Testis (tissue), 3 donors: ENCODE data around the gene TFB2M. TPM values are rescaled to one million over a fixed set of nuclear protein-coding genes. Genes with fewer than 3 reads are reported as not detected.
"Not testable (repeated sequence)": the region's sequence is repeated elsewhere in the genome, so short reads cannot be mapped to it uniquely, and the experiment has no call there.

Experiments used
- DNase-seq: peaks from one replicate; pipeline ENCODE4 v3.0.0-alpha.2; 2019
- H3K27ac ChIP-seq, 2 donors: fragments of 200-600 bp; sonication (generic); one replicate each; pipeline ENCODE4 v1.5.1; 2019
- H3K27me3 ChIP-seq: fragments of 200-600 bp; sonication (generic); one replicate; pipeline ENCODE4 v1.5.1; 2019
- H3K36me3 ChIP-seq: fragments of 200-600 bp; sonication (generic); one replicate; pipeline ENCODE4 v1.5.1; 2017; ENCODE audit warnings: low read depth; ENCODE audit errors: missing control alignments
- H3K4me1 ChIP-seq: fragments of 200-600 bp; sonication (generic); one replicate; pipeline ENCODE4 v1.5.1; 2019
- H3K4me3 ChIP-seq, 2 donors: fragments of 200-600 bp; sonication (generic); one replicate each; pipeline ENCODE4 v1.5.1; 2017 to 2019
- H3K9me3 ChIP-seq: fragments of 200-600 bp; sonication (generic); one replicate; pipeline ENCODE4 v1.5.1; 2017
- POLR2A ChIP-seq: fragments of 450-650 bp; IDR thresholded peaks from one replicate; pipeline ENCODE4 v1.6.1; 2017; ENCODE audit warnings: antibody characterized with exemption, mild to moderate bottlenecking, moderate library complexity
- WGBS, 2 donors: methylation state at CpG; one replicate each; pipeline ENCODE4 v1.1.5; 2018; 5-methylcytosine and 5-hydroxymethylcytosine counted together
- intact Hi-C: fragments of 100-400 bp; cut with DNase I; formaldehyde crosslinking; loops from one replicate; pipeline ENCODE4 v1.15.1; 2023; ENCODE audit warnings: low total_unique reads
- polyA plus RNA-seq: library from polyadenylated mRNA; stranded (reverse); fragments of 350-450 nt; fragmentation: Illumina TruSeq; extraction: RNeasy Lipid Tissue Mini Kit (QIAGEN cat#74804); gene quantifications from one replicate; pipeline ENCODE4 v1.2.3, GENCODE V29; 2014; ENCODE audit warnings: low read depth, low replicate concordance; ENCODE audit not compliant: insufficient read depth
- total RNA-seq, 2 donors: library from RNA; depleted of rRNA; stranded (reverse); fragments of >200 nt; gene quantifications; one replicate each; pipeline ENCODE4 v1.2.3, GENCODE V29; 2016
- TF ChIP-seq, protein P1 (sequence below), 3 experiments: fragments of 450-650 bp in 2 of 3; fragments of 200-600 bp in 1 of 3; sonication (generic) in 1 of 3; IDR thresholded peaks; one replicate each; pipeline ENCODE4 v1.5.1; 2016 to 2019; ENCODE audit warnings: antibody characterized with exemption in 3 of 3, mild to moderate bottlenecking in 2 of 3, moderate library complexity in 1 of 3

TFB2M gene
- total and polyA plus RNA-seq, 3 donors from 2014 or later = 15.7 to 20.0 (median 19.8) TPM

DNA sequence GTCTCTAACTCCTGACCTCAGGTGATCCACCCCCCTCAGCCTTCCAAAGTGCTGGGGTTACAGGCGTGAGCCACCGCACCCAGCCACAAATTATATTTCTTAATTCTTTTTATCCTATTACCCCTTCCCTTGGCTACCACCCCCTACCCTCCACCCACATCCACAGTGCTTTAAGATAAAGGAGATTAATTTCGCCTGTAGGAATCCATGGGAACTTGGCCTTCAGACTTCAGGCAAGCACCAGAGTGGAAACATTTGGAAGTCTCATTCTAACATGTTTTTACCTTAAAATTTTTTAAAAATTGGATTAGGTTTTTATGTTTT, 10.6 kb upstream of the TFB2M start:
- no peak for DNase-seq
- intact Hi-C loops = no loop called here
- Histone ChIP-seq H3K9me3 (no peaks in the 10 kb centered on the region), H3K4me1 (peaks cover 46% of the 10 kb centered on the region), H3K27me3 (no peaks in the 10 kb centered on the region), H3K36me3 (no peaks in the 10 kb centered on the region), H3K4me3 (no peak overlapping the region), H3K27ac (peak overlapping the region; percentile 67)
- WGBS, 2 donors = 56 to 65% methylated on average over 3 of the region's 3 CpGs
- TF ChIP-seq, protein P1, sequence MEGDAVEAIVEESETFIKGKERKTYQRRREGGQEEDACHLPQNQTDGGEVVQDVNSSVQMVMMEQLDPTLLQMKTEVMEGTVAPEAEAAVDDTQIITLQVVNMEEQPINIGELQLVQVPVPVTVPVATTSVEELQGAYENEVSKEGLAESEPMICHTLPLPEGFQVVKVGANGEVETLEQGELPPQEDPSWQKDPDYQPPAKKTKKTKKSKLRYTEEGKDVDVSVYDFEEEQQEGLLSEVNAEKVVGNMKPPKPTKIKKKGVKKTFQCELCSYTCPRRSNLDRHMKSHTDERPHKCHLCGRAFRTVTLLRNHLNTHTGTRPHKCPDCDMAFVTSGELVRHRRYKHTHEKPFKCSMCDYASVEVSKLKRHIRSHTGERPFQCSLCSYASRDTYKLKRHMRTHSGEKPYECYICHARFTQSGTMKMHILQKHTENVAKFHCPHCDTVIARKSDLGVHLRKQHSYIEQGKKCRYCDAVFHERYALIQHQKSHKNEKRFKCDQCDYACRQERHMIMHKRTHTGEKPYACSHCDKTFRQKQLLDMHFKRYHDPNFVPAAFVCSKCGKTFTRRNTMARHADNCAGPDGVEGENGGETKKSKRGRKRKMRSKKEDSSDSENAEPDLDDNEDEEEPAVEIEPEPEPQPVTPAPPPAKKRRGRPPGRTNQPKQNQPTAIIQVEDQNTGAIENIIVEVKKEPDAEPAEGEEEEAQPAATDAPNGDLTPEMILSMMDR (IDR thresholded peaks at IDR 0.05) = no peak
- no peak for TF ChIP-seq POLR2A

DNA sequence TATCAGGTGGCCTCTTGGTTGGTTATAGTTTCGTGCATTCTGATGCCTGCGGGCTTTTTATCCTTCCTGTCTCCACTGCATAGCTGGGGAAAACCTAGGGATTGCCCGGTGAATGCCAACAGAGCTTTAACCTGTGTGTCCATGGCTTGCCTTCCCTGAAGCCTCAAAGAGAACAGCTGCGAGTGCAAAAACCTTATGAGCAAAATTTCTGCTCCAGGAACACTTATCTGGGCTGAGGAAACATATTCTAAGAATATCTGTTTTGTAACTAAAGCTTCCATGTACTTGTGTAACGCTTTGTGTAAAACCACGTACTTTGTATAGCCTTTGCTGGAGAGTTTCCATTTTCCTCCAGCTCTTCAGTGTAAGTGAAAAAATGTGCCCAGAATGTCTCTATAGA, 7.4 kb upstream of the TFB2M start:
- peak overlapping the region; percentile 39 to 95 for H3K27ac ChIP-seq

DNA sequence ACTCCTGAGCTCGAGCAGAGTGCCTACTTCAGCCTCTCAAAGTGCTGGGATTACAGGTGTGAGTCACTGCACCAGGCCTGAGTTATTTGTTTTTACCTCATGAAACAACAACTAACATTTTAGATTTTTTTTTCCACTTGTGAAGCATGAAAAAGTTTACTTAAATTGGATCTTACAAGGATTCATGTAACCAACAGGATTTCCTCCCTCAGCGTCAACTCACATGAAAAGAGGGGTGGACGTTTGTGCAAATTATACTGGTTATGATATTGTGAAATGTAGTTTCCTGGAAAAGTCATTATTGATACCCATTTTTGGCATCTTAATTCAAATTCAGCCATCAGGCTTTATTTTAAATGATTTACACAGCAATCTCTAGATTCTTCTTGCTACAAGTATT, 6.7 kb upstream of the TFB2M start:
- 70 to 71% methylated on average over 3 of the region's 3 CpGs for WGBS, 2 donors
- H3K4me1 ChIP-seq = peaks cover 32% of the 10 kb centered on the region
- H3K9me3 ChIP-seq = no peaks in the 10 kb centered on the region
- intact Hi-C loops = no loop called here
- peak overlapping the region; percentile 39 to 95 for H3K27ac ChIP-seq
- DNase-seq = no peak
- H3K4me3 ChIP-seq = no peak overlapping the region
- H3K27me3 ChIP-seq = no peaks in the 10 kb centered on the region
- TF ChIP-seq, protein P1 (IDR thresholded peaks at IDR 0.05) = no peak
- H3K36me3 ChIP-seq = no peaks in the 10 kb centered on the region

More for the DNA sequence above, 7.4 kb upstream of the TFB2M start:
- Histone ChIP-seq H3K4me3 (no peak overlapping the region), H3K4me1 (peaks cover 37% of the 10 kb centered on the region), H3K27me3 (no peaks in the 10 kb centered on the region), H3K9me3 (no peaks in the 10 kb centered on the region), H3K36me3 (no peaks in the 10 kb centered on the region)
- intact Hi-C loops = no loop called here
- DNase-seq = no peak
- TF ChIP-seq POLR2A = no peak
- TF ChIP-seq, protein P1 (IDR thresholded peaks at IDR 0.05) = no peak
- WGBS, 2 donors = 47 to 57% methylated on average over 6 of the region's 6 CpGs

DNA sequence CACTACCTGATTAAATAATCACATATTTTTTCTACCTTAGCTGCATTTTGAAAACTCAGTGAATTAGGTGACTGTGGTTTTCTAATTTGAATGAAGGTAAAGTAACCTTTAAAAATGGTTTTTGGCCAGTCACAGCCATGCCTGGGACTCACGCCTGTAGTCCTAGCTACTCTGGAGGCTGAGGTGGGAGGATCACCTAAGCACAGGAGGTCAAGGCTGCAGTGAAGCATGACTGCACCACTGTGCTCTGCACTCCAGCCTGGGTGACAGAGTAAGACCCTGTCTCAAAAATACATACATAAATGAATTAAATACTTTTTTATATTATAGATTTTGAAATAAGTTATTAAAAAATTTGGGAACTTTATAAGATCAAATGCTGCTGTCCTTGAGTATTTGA, 5.9 kb upstream of the TFB2M start:
- Histone ChIP-seq H3K36me3 (no peaks in the 10 kb centered on the region), H3K9me3 (no peaks in the 10 kb centered on the region), H3K27ac (peak overlapping the region; percentile 5 to 95), H3K4me3 (no peak overlapping the region), H3K27me3 (no peaks in the 10 kb centered on the region), H3K4me1 (peaks cover 24% of the 10 kb centered on the region)
- DNase-seq = no peak
- TF ChIP-seq, protein P1 (IDR thresholded peaks at IDR 0.05) = no peak
- TF ChIP-seq POLR2A = no peak
- intact Hi-C loops = no loop called here
- 58 to 71% methylated on average over 1 of the region's 1 CpG for WGBS, 2 donors

DNA sequence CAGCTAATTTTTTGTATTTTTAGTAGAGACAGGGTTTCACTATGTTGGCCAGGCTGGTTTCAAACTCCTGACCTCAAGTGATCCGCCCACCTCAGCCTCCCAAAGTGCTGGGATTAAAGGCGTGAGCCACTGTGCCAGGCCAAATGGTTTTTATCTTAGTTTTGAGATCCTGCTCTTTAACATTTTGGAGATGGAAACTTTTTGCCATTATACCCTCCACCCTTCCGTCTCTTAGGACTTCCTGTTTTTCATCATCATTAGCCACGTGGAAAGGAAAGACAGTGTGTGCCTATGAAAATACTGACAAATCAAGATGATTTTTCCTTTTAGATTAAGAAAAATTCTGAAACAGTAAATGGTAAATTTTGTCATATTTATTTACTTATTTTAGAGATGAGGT, 5.2 kb upstream of the TFB2M start:
- Histone ChIP-seq H3K4me1 (peaks cover 19% of the 10 kb centered on the region), H3K27ac (peak overlapping the region; percentile 55 to 95)
- intact Hi-C loops, H3K4me3 ChIP-seq, H3K27me3 ChIP-seq, DNase-seq, H3K9me3 ChIP-seq, H3K36me3 ChIP-seq: not testable (repeated sequence)
- WGBS, 2 donors = 48 to 55% methylated on average over 4 of the region's 4 CpGs
